Heart left ventricle (tissue), 16 donors: ENCODE results near the gene BTBD1. TPM values are rescaled to one million over a fixed set of nuclear protein-coding genes. Genes with fewer than 3 reads are reported as not detected.

Experiments
- ATAC-seq, 4 donors: fragments of 200-7000 bp; cut with Tn5 transposase; one replicate each; pipeline ENCODE4 v1.9.1; 2020 to 2022; ENCODE audit warnings: moderate library complexity in 4 of 4, mild to moderate bottlenecking in 3 of 4, moderate number of reproducible peaks in 1 of 4
- DNase-seq, 5 donors: peaks; one replicate each; pipeline ENCODE4 v3.0.0-alpha.2; 2020
- H3K27ac ChIP-seq, 12 donors: fragments of 200-600 bp; sonication (generic) in 4 of 12; one replicate each; pipeline versions ENCODE4 v1.5.0 to v1.8.0; 2016 to 2022; ENCODE audit warnings: mild to moderate bottlenecking in 2 of 12
- H3K27me3 ChIP-seq, 9 donors: fragments of 200-600 bp; sonication (generic) in 2 of 9; one replicate each; pipeline versions ENCODE4 v1.5.1 to v1.8.0; 2016 to 2022; ENCODE audit warnings: mild to moderate bottlenecking in 3 of 9
- H3K36me3 ChIP-seq, 9 donors: fragments of 200-600 bp; sonication (generic) in 2 of 9; one replicate each; pipeline versions ENCODE4 v1.5.0 to v1.8.0; 2018 to 2022; ENCODE audit warnings: mild to moderate bottlenecking in 2 of 9
- H3K4me1 ChIP-seq, 12 donors: fragments of 200-600 bp; sonication (generic) in 4 of 12; one replicate each; pipeline versions ENCODE4 v1.5.0 to v1.8.0; 2016 to 2022; ENCODE audit warnings: mild to moderate bottlenecking in 3 of 12
- H3K4me3 ChIP-seq, 12 donors: fragments of 200-600 bp; sonication (generic) in 4 of 12; one replicate each; pipeline versions ENCODE4 v1.5.0 to v1.8.0; 2017 to 2022; ENCODE audit warnings: mild to moderate bottlenecking in 9 of 12, moderate library complexity in 4 of 12
- H3K9me3 ChIP-seq, 12 donors: fragments of 200-600 bp; sonication (generic) in 4 of 12; one replicate each; pipeline versions ENCODE4 v1.5.0 to v1.8.0; 2016 to 2022; ENCODE audit warnings: mild to moderate bottlenecking in 1 of 12
- POLR2A ChIP-seq, 2 donors: fragments of 450-650 bp; IDR thresholded peaks; one replicate each; pipeline ENCODE4 v1.6.1; 2017; ENCODE audit warnings: antibody characterized with exemption in 2 of 2, mild to moderate bottlenecking in 2 of 2, moderate library complexity in 2 of 2
- WGBS, 4 donors: extraction: QIAGEN DNeasy Blood & Tissue Kit in 2 of 4; methylation state at CpG; one replicate each; pipeline versions ENCODE4 v1.1.5 to v1.1.7; 2013 to 2018; 5-methylcytosine and 5-hydroxymethylcytosine counted together
- intact Hi-C, 10 donors: fragments of 100-400 bp; cut with DNase I; formaldehyde crosslinking; loops; one replicate each; pipeline versions ENCODE4 v1.11.1 to v1.14.2; 2022
- polyA plus RNA-seq, 2 donors: library from polyadenylated mRNA; stranded (reverse); fragments of 200-250 nt; gene quantifications; one replicate each; pipeline ENCODE4 v1.2.3, GENCODE V29; 2013
- total RNA-seq, 9 donors: library from RNA; depleted of rRNA in 2 of 9; stranded (reverse); fragments of >200 nt in 2 of 9; fragmentation: NEBNext Ultra II Directional in 3 of 9; extraction: Animal tissue kit (Norgen Biotek cat#: 25700) in 3 of 9; gene quantifications; one replicate each; pipeline versions ENCODE4 v1.1.0 to v1.2.4, GENCODE V29; 2016 to 2023
- TF ChIP-seq, protein P1 (sequence below), 12 donors: fragments of 200-600 bp; sonication (generic) in 4 of 12; IDR thresholded peaks; one replicate each; pipeline versions ENCODE4 v1.5.0 to v1.8.0; 2018 to 2022; ENCODE audit warnings: antibody characterized with exemption in 12 of 12, mild to moderate bottlenecking in 5 of 12
- donor health status: ischemic (EF 13 %, LVEDD 7.1; RV severe dilation, severe dysfunction).
- donor health status: healthy with polysubstance abuse.
- donor health status: DM: no; HTN: yes; CAD: no.
- donor health status: DM: no; HTN: no; CAD: no.
- donor health status: ischemic (EF 25% LVEDD 6.9; RV normal size, moderate dysfunction).
- donor health status: ischemic (EF 25% LVEDD 5.7; RV mildly dilated, moderate dysfunction).
- donor health status: healthy.
- donor health status: DM: yes; HTN: yes; CAD: no.
- donor health status: ischemic (EF 35%, LVEDD 5.7; RV mildly dilated, moderate dysfunction).
- donor health status: nonischemic (EF 11% LVEDD 7.7; RV severe dilation, severe dysfunction).
- donor health status: DM: yes; HTN: yes; CAD: no.
- donor health status: PGD.
- donor health status: ischemic (EF 29% LVEDD 5.4; RV normal size, mild dysfunction).
- donor health status: nonischemic (EF 23%, LVEDD 6.1; RV moderate dilation, normal function).

Gene BTBD1
- total and polyA plus RNA-seq, 11 donors = 15.2 to 192 (median 136) TPM

DNA sequence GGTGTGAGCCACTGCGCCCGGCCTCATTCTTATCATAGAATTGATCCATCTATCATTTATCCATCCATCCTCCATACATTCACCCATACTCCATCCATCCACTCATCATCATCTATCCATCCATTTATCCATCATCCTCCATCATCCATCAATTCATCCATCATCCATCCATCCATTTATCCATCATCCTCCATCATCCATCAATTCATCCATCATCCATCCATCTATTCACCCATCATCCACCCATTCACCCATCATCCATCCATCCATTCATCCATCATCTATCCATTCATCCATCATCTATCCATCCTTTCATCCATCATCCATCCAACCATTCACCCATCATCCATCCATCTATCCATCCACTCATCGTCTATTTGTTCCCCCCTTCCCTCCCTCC is 44.1 kb upstream of the BTBD1 start:
- no peak overlapping the region for H3K4me3 ChIP-seq
- peaks cover 0 to 25% (median 0%) of the 10 kb centered on the region in 9 donors for H3K36me3 ChIP-seq
- peaks cover 4 to 57% (median 25%) of the 10 kb centered on the region in 12 donors for H3K4me1 ChIP-seq
- no peak for DNase-seq
- H3K27ac ChIP-seq = no peak overlapping the region
- intact Hi-C loops = no loop called here
- no peaks in the 10 kb centered on the region for H3K9me3 ChIP-seq
- TF ChIP-seq, protein P1, sequence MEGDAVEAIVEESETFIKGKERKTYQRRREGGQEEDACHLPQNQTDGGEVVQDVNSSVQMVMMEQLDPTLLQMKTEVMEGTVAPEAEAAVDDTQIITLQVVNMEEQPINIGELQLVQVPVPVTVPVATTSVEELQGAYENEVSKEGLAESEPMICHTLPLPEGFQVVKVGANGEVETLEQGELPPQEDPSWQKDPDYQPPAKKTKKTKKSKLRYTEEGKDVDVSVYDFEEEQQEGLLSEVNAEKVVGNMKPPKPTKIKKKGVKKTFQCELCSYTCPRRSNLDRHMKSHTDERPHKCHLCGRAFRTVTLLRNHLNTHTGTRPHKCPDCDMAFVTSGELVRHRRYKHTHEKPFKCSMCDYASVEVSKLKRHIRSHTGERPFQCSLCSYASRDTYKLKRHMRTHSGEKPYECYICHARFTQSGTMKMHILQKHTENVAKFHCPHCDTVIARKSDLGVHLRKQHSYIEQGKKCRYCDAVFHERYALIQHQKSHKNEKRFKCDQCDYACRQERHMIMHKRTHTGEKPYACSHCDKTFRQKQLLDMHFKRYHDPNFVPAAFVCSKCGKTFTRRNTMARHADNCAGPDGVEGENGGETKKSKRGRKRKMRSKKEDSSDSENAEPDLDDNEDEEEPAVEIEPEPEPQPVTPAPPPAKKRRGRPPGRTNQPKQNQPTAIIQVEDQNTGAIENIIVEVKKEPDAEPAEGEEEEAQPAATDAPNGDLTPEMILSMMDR (IDR thresholded peaks at IDR 0.05) = no peak
- no peak for TF ChIP-seq POLR2A (IDR thresholded peaks at IDR 0.05)
- 94 to 96% (median 95%) methylated on average over 3 of the region's 3 CpGs for WGBS, 4 donors
- no peak for ATAC-seq
- H3K27me3 ChIP-seq = peaks cover 0 to 18% (median 0%) of the 10 kb centered on the region in 9 donors

GRCh38 chr15:83110381-83110780 is 43.3 kb upstream of the BTBD1 start:
- Histone ChIP-seq H3K36me3 (peaks cover 0 to 17% (median 0%) of the 10 kb centered on the region in 9 donors), H3K9me3 (no peaks in the 10 kb centered on the region), H3K4me1 (peaks cover 4 to 57% (median 25%) of the 10 kb centered on the region in 12 donors), H3K4me3 (no peak overlapping the region), H3K27ac (no peak overlapping the region), H3K27me3 (peaks cover 0 to 18% (median 0%) of the 10 kb centered on the region in 9 donors)
- ATAC-seq (no peak), DNase-seq (no peak)
- intact Hi-C loops = no loop called here
- WGBS, 4 donors = 85 to 96% (median 87%) methylated on average over 3 of the region's 3 CpGs
- TF ChIP-seq, protein P1 (IDR thresholded peaks at IDR 0.05) = no peak
- TF ChIP-seq POLR2A (IDR thresholded peaks at IDR 0.05) = no peak

GRCh38 chr15:83109532-83109931 is 42.5 kb upstream of the BTBD1 start:
- peaks cover 0 to 10% (median 0%) of the 10 kb centered on the region in 9 donors for H3K36me3 ChIP-seq
- intact Hi-C loops = loop anchor here in 4 of 10 donors (2.0 to 10.0 kb wide), 5 partner anchors 42 to 98 kb away; partner anchors contain the start of genes BTBD1 (in 3 of the 4), HDGFL3 (in 2 of the 4) and C15orf40 (in 1 of the 4)

More at GRCh38 chr15:83109532-83109931, 42.5 kb upstream of the BTBD1 start:
- ATAC-seq = no peak
- 88 to 92% (median 90%) methylated on average over 12 of the region's 12 CpGs for WGBS, 4 donors
- H3K4me3 ChIP-seq = peak overlapping the region in 1 of 12 donors; percentile 78
- peak in 1 of 5 donors; percentile 30 for DNase-seq
- peak overlapping the region in 2 of 12 donors; percentile 10 to 90 for H3K27ac ChIP-seq
- H3K9me3 ChIP-seq = no peaks in the 10 kb centered on the region
- H3K27me3 ChIP-seq = peaks cover 0 to 18% (median 0%) of the 10 kb centered on the region in 9 donors
- TF ChIP-seq, protein P1 (IDR thresholded peaks at IDR 0.05) = no peak
- no peak for TF ChIP-seq POLR2A (IDR thresholded peaks at IDR 0.05)
- H3K4me1 ChIP-seq = peaks cover 4 to 57% (median 25%) of the 10 kb centered on the region in 12 donors
